Osteocyte (in vitro differentiated cells): ENCODE measurements around the gene EVI2A. TPM values are rescaled to one million over a fixed set of nuclear protein-coding genes. Genes with fewer than 3 reads are reported as not detected.

Experiments
- DNase-seq: peaks from one replicate; pipeline ENCODE4 v3.0.0; 2021; ENCODE audit warnings: mixed read lengths; ENCODE audit not compliant: unreplicated experiment; ENCODE audit errors: extremely low spot score
- H3K27ac Mint-ChIP-seq: one replicate; pipeline ENCODE4 v1.8.0; 2021; ENCODE audit warnings: mild to moderate bottlenecking, mixed read lengths; ENCODE audit not compliant: unreplicated experiment
- H3K27me3 Mint-ChIP-seq: one replicate; pipeline ENCODE4 v1.8.0; 2021; ENCODE audit warnings: mixed read lengths; ENCODE audit not compliant: unreplicated experiment
- H3K36me3 Mint-ChIP-seq: one replicate; pipeline ENCODE4 v1.8.0; 2021; ENCODE audit warnings: mixed read lengths; ENCODE audit not compliant: unreplicated experiment
- H3K4me1 Mint-ChIP-seq: one replicate; pipeline ENCODE4 v1.8.0; 2021; ENCODE audit warnings: mixed read lengths; ENCODE audit not compliant: unreplicated experiment
- H3K4me3 Mint-ChIP-seq: one replicate; pipeline ENCODE4 v1.8.0; 2021; ENCODE audit warnings: mild to moderate bottlenecking, moderate library complexity, mixed read lengths; ENCODE audit not compliant: unreplicated experiment
- H3K9me3 Mint-ChIP-seq: one replicate; pipeline ENCODE4 v1.8.0; 2021; ENCODE audit warnings: mixed read lengths; ENCODE audit not compliant: unreplicated experiment
- CTCF ChIP-seq: fragments of 200-600 bp; sonication (generic); IDR thresholded peaks from 2 replicates; pipeline ENCODE4 v1.5.0; 2021; ENCODE audit warnings: antibody characterized with exemption, mild to moderate bottlenecking, moderate library complexity
- total RNA-seq: library from RNA; stranded (reverse); gene quantifications from 2 replicates; pipeline ENCODE4 v1.2.1, GENCODE V29; 2021

EVI2A gene
- total RNA-seq, 1 donor from 2014 or later, result not detected

DNA sequence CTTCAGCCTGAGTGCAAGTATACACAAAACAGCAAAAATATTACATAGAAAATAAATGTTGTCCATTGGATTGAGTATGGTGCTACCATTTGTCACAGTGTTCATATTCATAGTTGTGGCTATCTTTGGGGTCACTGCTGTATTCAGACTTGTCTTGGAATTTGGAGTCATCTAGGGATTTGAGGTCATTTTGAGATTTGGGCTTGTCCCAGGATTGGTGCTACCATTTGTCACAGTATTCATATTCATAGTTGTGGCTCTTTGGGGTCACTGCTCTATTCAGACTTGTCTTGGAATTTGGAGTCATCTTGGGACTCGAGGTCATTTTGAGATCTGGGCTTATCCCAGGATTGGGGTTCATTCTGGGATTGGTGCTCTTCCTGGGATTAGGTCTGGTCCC lies 49.2 kb downstream of the EVI2A start:
- Mint-ChIP-seq H3K36me3 (peaks cover 43% of the 10 kb centered on the region), H3K9me3 (peaks cover 5% of the 10 kb centered on the region), H3K4me3 (no peak overlapping the region), H3K27ac (no peak overlapping the region), H3K4me1 (peaks cover 42% of the 10 kb centered on the region), H3K27me3 (no peaks in the 10 kb centered on the region)
- no peak for TF ChIP-seq CTCF
- DNase-seq, result no peak

DNA sequence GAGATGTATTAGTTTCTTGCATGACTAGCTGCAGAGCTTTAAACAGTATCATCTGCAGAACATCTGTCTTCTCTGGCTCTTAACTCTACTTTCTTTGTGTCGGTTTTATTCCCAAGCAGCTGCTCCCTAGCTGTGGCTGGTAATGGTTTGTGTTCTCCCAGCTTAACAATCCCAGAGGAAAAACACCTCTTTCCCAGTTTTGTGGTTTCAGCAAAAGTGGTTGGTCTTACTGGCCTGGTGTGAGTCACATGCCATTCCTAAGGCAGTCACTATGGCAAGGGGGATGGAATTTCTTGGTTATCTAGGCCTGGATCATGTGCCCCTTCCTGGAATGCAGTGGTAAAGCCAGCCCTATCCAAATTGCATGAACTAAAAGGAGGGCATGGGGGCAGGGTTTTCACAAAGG lies 51.8 kb downstream of the EVI2A start:
- H3K27ac Mint-ChIP-seq, result peak overlapping the region; percentile 85

GRCh38 chr17:31269036-31269577 lies 52.3 kb downstream of the EVI2A start:
- Mint-ChIP-seq H3K4me1 (peaks cover 36% of the 10 kb centered on the region), H3K27ac (peak overlapping the region; percentile 85), H3K27me3 (no peaks in the 10 kb centered on the region), H3K9me3 (no peaks in the 10 kb centered on the region), H3K36me3 (peaks cover 53% of the 10 kb centered on the region), H3K4me3 (no peak overlapping the region)
- no peak for DNase-seq
- TF ChIP-seq CTCF, result no peak

More for the DNA sequence above, 51.8 kb downstream of the EVI2A start:
- H3K27me3 Mint-ChIP-seq, result no peaks in the 10 kb centered on the region
- DNase-seq, result no peak
- peaks cover 39% of the 10 kb centered on the region for H3K4me1 Mint-ChIP-seq
- H3K36me3 Mint-ChIP-seq, result peaks cover 54% of the 10 kb centered on the region
- H3K4me3 Mint-ChIP-seq, result no peak overlapping the region
- TF ChIP-seq CTCF, result no peak
- H3K9me3 Mint-ChIP-seq, result peaks cover under 1% of the 10 kb centered on the region

Other genes starting within 250 kb of the EVI2A start
- gene NF1, start 226.6 kb downstream of the EVI2A start, total RNA-seq, result 66.7 and 70.4 TPM in 2 replicates
- gene OMG, start 24.4 kb downstream of the EVI2A start, total RNA-seq, result not detected in 2 replicates
- gene EVI2B, start 7.6 kb downstream of the EVI2A start, total RNA-seq, result not detected in 2 replicates
- 0.99 and 1.0 TPM in 2 replicates for gene RAB11FIP4, start 70.1 kb upstream of the EVI2A start, total RNA-seq